ENCODE data around the gene ZCWPW1. TPM values are rescaled to one million over a fixed set of nuclear protein-coding genes. Genes with fewer than 3 reads are reported as not detected.

The ZCWPW1 gene
- total and polyA plus RNA-seq, 2 of the 13 experiments (the other 11 are each of a cell fraction or from before 2014, with no cell fraction given): 2.4 to 2.5 TPM

- TF ChIP-seq SNAPC2 (CRISPR knock-in tag; IDR thresholded peaks at IDR 0.05) (peak; percentile 77), ZNF768 (CRISPR knock-in tag; IDR thresholded peaks at IDR 0.05) (0 out of 2 replicates have a peak, but pooled peaks have one; percentile 8), ESRRA (CRISPR knock-in tag; IDR thresholded peaks at IDR 0.05; ENCODE audit: low read depth) (no peak), ZNF580 (CRISPR knock-in tag; IDR thresholded peaks at IDR 0.05; ENCODE audit: borderline replicate concordance, low read depth) (peak; percentile 42; the same call in 1 of the 2 replicates), ZNF142 (CRISPR knock-in tag; IDR thresholded peaks at IDR 0.05) (no peak), AGO2 (optimal IDR thresholded peaks at IDR 0.05; ENCODE audit: low read depth, low read length) (peak; percentile 99), ATF7-NPFF (CRISPR knock-in tag; IDR thresholded peaks at IDR 0.05; ENCODE audit: low read depth) (0 out of 2 replicates have a peak, but pooled peaks have one; percentile 4), SOX6 (IDR thresholded peaks at IDR 0.05) (no peak), SOX6 (CRISPR knock-in tag; IDR thresholded peaks at IDR 0.05) (no peak), SMYD3 (CRISPR knock-in tag; IDR thresholded peaks at IDR 0.05) (peak; percentile 69; the same call in 1 of the 2 replicates), ZNF263 (CRISPR knock-in tag; IDR thresholded peaks at IDR 0.05) (0 out of 2 replicates have a peak, but pooled peaks have one; percentile 11), ZIK1 (CRISPR knock-in tag; IDR thresholded peaks at IDR 0.05; ENCODE audit: borderline replicate concordance, low read depth) (peak; percentile 61; the same call in 1 of the 2 replicates), ZFYVE20 (CRISPR knock-in tag; IDR thresholded peaks at IDR 0.05; ENCODE audit: borderline replicate concordance, low read depth) (peak; percentile 25; the same call in 1 of the 2 replicates), ARID2 (CRISPR knock-in tag; IDR thresholded peaks at IDR 0.05; ENCODE audit: borderline replicate concordance) (peak; percentile 66; the same call in 1 of the 2 replicates), WIZ (CRISPR knock-in tag; IDR thresholded peaks at IDR 0.05) (peak; percentile 71), LBX2 (CRISPR knock-in tag; IDR thresholded peaks at IDR 0.05; ENCODE audit: borderline replicate concordance) (no peak), ETV5 (CRISPR knock-in tag; IDR thresholded peaks at IDR 0.05; ENCODE audit: borderline replicate concordance) (peak; percentile 50; the same call in 1 of the 2 replicates), ZNF232 (CRISPR knock-in tag; IDR thresholded peaks at IDR 0.05; ENCODE audit: borderline replicate concordance) (0 out of 2 replicates have a peak, but pooled peaks have one; percentile 30), MXD1 (CRISPR knock-in tag; IDR thresholded peaks at IDR 0.05) (no peak), AKAP8 (CRISPR knock-in tag; IDR thresholded peaks at IDR 0.05) (peak; percentile 87)
Measured at GRCh38 chr7:100435401-100436304, 7.2 kb upstream of the ZCWPW1 start (continued).

All from HepG2 (cell line).